CD14-positive monocyte (primary cell): Measurements from ENCODE around the gene ATP8B3. TPM values are rescaled to one million over a fixed set of nuclear protein-coding genes. Genes with fewer than 3 reads are reported as not detected.
A peak's percentile ranks its signal among the peaks of the same experiment; 100 is the strongest.

ENCODE experiments used
- DNase-seq, 3 donors: peaks; one replicate each; pipeline ENCODE4 v3.0.0-alpha.2; 2011 to 2022
- H2AFZ ChIP-seq: 2 replicates; pipeline ENCODE4 v1.6.0; 2012; ENCODE audit warnings: mild to moderate bottlenecking, low read depth, low read length, inconsistent platforms; ENCODE audit not compliant: insufficient read depth, poor library complexity, severe bottlenecking
- H3K27ac ChIP-seq, 2 donors: 1 replicate in 1 of 2; 2 replicates in 1 of 2; pipeline ENCODE4 v1.5.1; 2012 to 2013; ENCODE audit warnings: low read length in 2 of 2, control low read depth in 1 of 2, inconsistent platforms in 1 of 2, low read depth in 1 of 2, mild to moderate bottlenecking in 1 of 2
- H3K27me3 ChIP-seq, 2 donors: one replicate each; pipeline versions ENCODE4 v1.6.0 to v1.6.1; 2011 to 2013; ENCODE audit warnings: low read length in 2 of 2; ENCODE audit not compliant: control insufficient read depth in 2 of 2, insufficient read depth in 2 of 2
- H3K36me3 ChIP-seq, 2 donors: replicated peaks in 1 of 2; 1 replicate in 1 of 2; 2 replicates in 1 of 2; pipeline versions ENCODE4 v1.5.1 to v1.6.1; 2012 to 2013; ENCODE audit warnings: low read length in 2 of 2, control low read depth in 1 of 2, inconsistent platforms in 1 of 2, mild to moderate bottlenecking in 1 of 2; ENCODE audit not compliant: insufficient read depth in 2 of 2, control insufficient read depth in 1 of 2
- H3K4me1 ChIP-seq, 2 donors: 1 replicate in 1 of 2; 2 replicates in 1 of 2; pipeline versions ENCODE4 v1.5.1 to v1.6.1; 2012 to 2013; ENCODE audit warnings: low read length in 2 of 2, control low read depth in 1 of 2, inconsistent platforms in 1 of 2, mild to moderate bottlenecking in 1 of 2, moderate library complexity in 1 of 2; ENCODE audit not compliant: insufficient read depth in 2 of 2, control insufficient read depth in 1 of 2
- H3K4me2 ChIP-seq: replicated peaks from 2 replicates; pipeline ENCODE3; 2012; ENCODE audit warnings: low read length, moderate library complexity, mild to moderate bottlenecking; ENCODE audit not compliant: poor library complexity, severe bottlenecking; ENCODE audit errors: extremely low read depth
- H3K4me3 ChIP-seq, 3 experiments: fragments of 200-600 bp in 1 of 3; sonication (generic) in 1 of 3; replicated peaks in 1 of 3; 1 replicate in 2 of 3; 2 replicates in 1 of 3; pipeline ENCODE4 v1.5.1; 2011 to 2013; ENCODE audit warnings: low read length in 3 of 3, mild to moderate bottlenecking in 3 of 3, control low read depth in 2 of 3, low read depth in 2 of 3, inconsistent platforms in 1 of 3, moderate library complexity in 1 of 3
- H3K79me2 ChIP-seq: 2 replicates; pipeline ENCODE4 v1.6.0; 2012; ENCODE audit warnings: mild to moderate bottlenecking, control low read depth, inconsistent platforms, low read length, moderate library complexity; ENCODE audit not compliant: insufficient read depth
- H3K9ac ChIP-seq: 2 replicates; pipeline ENCODE4 v1.6.0; 2017; ENCODE audit warnings: low read length, mild to moderate bottlenecking; ENCODE audit not compliant: insufficient read depth, poor library complexity, severe bottlenecking
- H3K9me3 ChIP-seq, 2 donors: replicated peaks in 1 of 2; 1 replicate in 1 of 2; 2 replicates in 1 of 2; pipeline versions ENCODE4 v1.5.1 to v1.6.1; 2012 to 2013; ENCODE audit warnings: low read length in 2 of 2, control low read depth in 1 of 2; ENCODE audit not compliant: control insufficient read depth in 1 of 2, insufficient read depth in 1 of 2
- H4K20me1 ChIP-seq: 2 replicates; pipeline ENCODE4 v1.6.0; 2012; ENCODE audit warnings: mild to moderate bottlenecking, low read length, control low read depth, moderate library complexity; ENCODE audit not compliant: insufficient read depth
- H3K27ac Mint-ChIP-seq, 7 donors: one replicate each; pipeline ENCODE4 v1.8.0; 2020; ENCODE audit warnings: mild to moderate bottlenecking in 7 of 7, mixed read lengths in 7 of 7, moderate library complexity in 6 of 7, inconsistent platforms in 2 of 7
- H3K27me3 Mint-ChIP-seq, 3 donors: one replicate each; pipeline ENCODE4 v1.8.0; 2021 to 2022; ENCODE audit warnings: low read depth in 3 of 3, mild to moderate bottlenecking in 3 of 3, mixed read lengths in 3 of 3, moderate library complexity in 3 of 3, inconsistent platforms in 1 of 3
- H3K36me3 Mint-ChIP-seq, 2 donors: one replicate each; pipeline ENCODE4 v1.8.0; 2020; ENCODE audit warnings: mixed read lengths in 2 of 2, inconsistent platforms in 1 of 2, mild to moderate bottlenecking in 1 of 2
- H3K4me1 Mint-ChIP-seq: one replicate; pipeline ENCODE4 v1.8.0; 2020; ENCODE audit warnings: mild to moderate bottlenecking, mixed read lengths
- H3K4me3 Mint-ChIP-seq, 2 donors: one replicate each; pipeline ENCODE4 v1.8.0; 2020; ENCODE audit warnings: mild to moderate bottlenecking in 2 of 2, mixed read lengths in 2 of 2, moderate library complexity in 1 of 2
- H3K9me3 Mint-ChIP-seq, 7 donors: one replicate each; pipeline ENCODE4 v1.8.0; 2020 to 2022; ENCODE audit warnings: mixed read lengths in 7 of 7, mild to moderate bottlenecking in 6 of 7, moderate library complexity in 6 of 7, inconsistent platforms in 2 of 7
- CTCF ChIP-seq: fragments of 200-600 bp; IDR thresholded peaks from one replicate; pipeline ENCODE4 v1.8.0; 2022; ENCODE audit warnings: antibody characterized with exemption, mild to moderate bottlenecking
- WGBS: methylation state at CpG from one replicate; pipeline ENCODE4 v1.1.5; 2013; ENCODE audit warnings: missing lambda C conversion rate; ENCODE audit not compliant: insufficient coverage; 5-methylcytosine and 5-hydroxymethylcytosine counted together
- intact Hi-C, 2 donors: fragments of 100-400 bp; cut with micrococcal nuclease; formaldehyde crosslinking; loops; one replicate each; pipeline versions ENCODE4 v1.15.0 to v1.15.1; 2023
- polyA plus RNA-seq, 3 donors: library from polyadenylated mRNA; depleted of rRNA in 1 of 3; unstranded in 2 of 3; stranded (reverse) in 1 of 3; fragments of 300-500 nt in 2 of 3; fragments of >200 nt in 1 of 3; fragmentation: Illumina TruSeq in 2 of 3; gene quantifications; 1 replicate in 2 of 3; 2 replicates in 1 of 3; pipeline ENCODE4 v1.2.3, GENCODE V29; 2012 to 2021

Gene ATP8B3
- polyA plus RNA-seq, 3 donors: 1.6 to 8.2 (median 1.8) TPM

GRCh38 chr19:1854542-1855039, 42.5 kb upstream of the ATP8B3 start:
- Histone ChIP-seq H3K27me3 (no peaks in the 10 kb centered on the region), H3K79me2 (peaks cover 86% of the 10 kb centered on the region), H3K4me3 (peak overlapping the region in 2 of 3 experiments; percentile 36 to 97), H3K4me2 (peak overlapping the region; percentile 92), H3K9ac (peak overlapping the region; percentile 89), H3K4me1 (peaks cover 67 to 81% of the 10 kb centered on the region in 2 donors), H3K36me3 (peaks cover 0 to 2% of the 10 kb centered on the region in 2 donors), H3K9me3 (no peaks in the 10 kb centered on the region), H2AFZ (no peak overlapping the region), H3K27ac (peak overlapping the region; percentile 62 to 92), H4K20me1 (peaks cover 77% of the 10 kb centered on the region)
- Mint-ChIP-seq H3K4me3 (peak overlapping the region; percentile 71 to 83), H3K4me1 (peaks cover 54% of the 10 kb centered on the region), H3K27me3 (peaks cover 4 to 9% (median 7%) of the 10 kb centered on the region in 3 donors), H3K9me3 (no peaks in the 10 kb centered on the region), H3K36me3 (peaks cover 2 to 11% of the 10 kb centered on the region in 2 donors), H3K27ac (peak overlapping the region; percentile 86 to 95 (median 92))
- 78% methylated on average over 37 of the region's 37 CpGs for WGBS
- DNase-seq: no peak
- intact Hi-C loops: no loop called here
- TF ChIP-seq CTCF: no peak

DNA sequence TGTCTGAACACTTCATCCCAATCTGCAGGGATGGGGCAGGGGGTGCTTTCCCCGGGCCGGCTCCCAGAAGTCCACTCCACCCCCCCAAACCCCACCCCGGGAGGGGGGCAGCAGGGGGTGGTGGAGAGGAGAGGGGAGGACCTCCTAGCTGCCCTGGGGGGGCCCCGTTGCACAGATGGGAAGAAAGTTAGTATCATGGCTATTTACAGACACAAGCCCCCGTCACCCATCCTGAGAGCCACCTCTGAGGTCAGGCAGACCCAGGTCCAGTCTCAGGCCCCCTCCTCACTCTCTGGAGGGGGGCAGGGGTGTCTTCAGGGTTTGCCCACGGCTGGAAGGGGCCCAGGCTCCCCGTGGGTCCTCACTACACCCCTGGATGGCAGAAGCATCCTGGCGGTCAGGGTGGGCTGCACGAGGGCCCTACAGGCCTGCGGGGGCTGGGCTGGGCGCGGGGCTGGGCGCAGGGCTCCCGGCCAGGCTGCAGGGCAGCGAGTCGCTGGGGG, 42.0 kb upstream of the ATP8B3 start:
- H4K20me1 ChIP-seq: peaks cover 74% of the 10 kb centered on the region
- Mint-ChIP-seq H3K4me1 (peaks cover 49% of the 10 kb centered on the region), H3K27ac (peak overlapping the region in 2 of 7 donors; percentile 92 to 94), H3K27me3 (peaks cover 2 to 9% (median 7%) of the 10 kb centered on the region in 3 donors), H3K4me3 (no peak overlapping the region), H3K9me3 (no peaks in the 10 kb centered on the region), H3K36me3 (peaks cover 2 to 11% of the 10 kb centered on the region in 2 donors)
- H3K4me1 ChIP-seq: peaks cover 62 to 79% of the 10 kb centered on the region in 2 donors
- H2AFZ ChIP-seq: no peak overlapping the region
- no peak overlapping the region for H3K27ac ChIP-seq
- WGBS: 67% methylated on average over 6 of the region's 16 CpGs
- DNase-seq: no peak
- no peak for TF ChIP-seq CTCF
- no peaks in the 10 kb centered on the region for H3K9me3 ChIP-seq
- intact Hi-C loops: no loop called here
- no peaks in the 10 kb centered on the region for H3K27me3 ChIP-seq
- H3K4me3 ChIP-seq: peak overlapping the region in 1 of 3 experiments; percentile 97
- H3K9ac ChIP-seq: no peak overlapping the region
- peaks cover 0 to 2% of the 10 kb centered on the region in 2 donors for H3K36me3 ChIP-seq
- peaks cover 81% of the 10 kb centered on the region for H3K79me2 ChIP-seq
- H3K4me2 ChIP-seq: peak overlapping the region; percentile 92
